HK-2 (cell line): ENCODE measurements around the gene RUNX3.
"Not testable (repeated sequence)": the region's sequence is repeated elsewhere in the genome, so short reads cannot be mapped to it uniquely, and the experiment has no call there.

Experiments used
- DNase-seq: peaks from one replicate; pipeline ENCODE4 v3.0.0-alpha.2; 2018; ENCODE audit not compliant: unreplicated experiment

Gene RUNX3

DNA sequence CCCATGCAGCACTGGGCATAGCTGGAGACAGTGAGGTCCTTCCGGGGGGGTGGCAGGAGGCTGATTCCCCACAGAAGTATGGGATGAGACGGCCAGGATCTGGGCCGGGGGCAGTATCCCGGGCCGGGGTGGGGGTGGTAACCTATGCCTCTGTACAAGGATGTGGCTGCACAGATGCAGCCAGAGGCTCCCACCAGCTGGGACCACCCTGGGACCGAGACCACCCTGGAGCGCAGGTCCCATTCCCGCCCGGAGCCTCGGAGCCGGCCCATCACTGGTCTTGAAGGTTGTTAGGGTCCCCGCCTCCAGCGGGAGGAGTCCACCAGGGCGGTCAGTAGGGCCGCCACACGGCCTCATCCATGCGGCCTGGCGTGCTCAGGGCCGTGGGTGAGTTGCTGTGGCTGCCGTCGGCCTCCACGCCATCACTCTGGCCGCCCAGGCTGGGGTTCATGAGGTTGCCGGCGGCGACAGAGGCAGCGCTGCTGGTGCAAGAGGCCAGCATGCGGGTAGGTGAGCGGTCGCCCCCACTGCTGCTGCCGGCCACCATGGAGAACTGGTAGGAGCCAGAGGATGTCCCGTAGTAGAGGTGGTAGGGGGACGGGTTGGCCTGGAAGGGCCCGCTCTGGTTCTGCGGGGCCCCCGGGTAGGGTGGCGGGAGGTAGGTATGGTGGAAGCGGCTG lies 28.1 kb downstream of the RUNX3 start:
- DNase-seq, result no peak

DNA sequence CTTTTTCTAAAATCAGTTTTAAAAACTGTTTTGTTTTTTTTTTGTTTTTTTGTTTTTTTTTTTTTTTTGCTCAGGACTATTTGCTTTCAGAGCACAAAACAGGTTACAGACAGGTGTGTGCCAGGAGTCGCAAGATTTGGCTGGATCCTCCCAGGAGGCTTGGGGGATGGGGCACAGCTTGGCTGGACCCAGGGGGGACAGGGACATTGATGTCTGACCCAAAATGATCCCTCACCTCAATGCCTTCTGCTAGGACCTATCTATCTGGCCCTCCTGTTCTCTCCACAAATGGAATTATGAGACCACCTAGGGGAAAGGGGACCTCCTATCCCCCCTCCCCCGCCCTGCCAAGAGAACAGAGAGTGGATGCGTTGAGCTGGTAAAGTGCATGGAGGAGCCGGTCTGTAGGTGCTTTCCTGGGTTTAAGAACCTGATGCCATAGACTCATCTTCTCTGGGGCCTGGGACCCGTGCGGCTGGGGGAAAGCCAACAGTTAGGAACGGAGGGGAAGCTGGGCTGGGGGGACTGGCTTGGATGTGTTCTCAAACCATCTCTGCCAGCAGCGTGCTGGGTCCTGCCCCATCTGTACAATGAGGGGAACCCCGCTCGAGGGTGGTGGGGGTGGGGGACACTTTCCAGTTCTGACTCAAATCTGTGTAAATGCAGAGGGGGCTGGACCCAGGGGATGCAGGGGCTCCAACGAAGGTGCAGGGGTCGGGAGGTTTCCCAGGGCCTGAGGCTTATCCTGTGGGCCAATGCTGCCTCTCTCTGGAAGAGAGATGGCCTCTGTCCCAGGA lies 28.9 kb downstream of the RUNX3 start:
- DNase-seq, result no peak

DNA sequence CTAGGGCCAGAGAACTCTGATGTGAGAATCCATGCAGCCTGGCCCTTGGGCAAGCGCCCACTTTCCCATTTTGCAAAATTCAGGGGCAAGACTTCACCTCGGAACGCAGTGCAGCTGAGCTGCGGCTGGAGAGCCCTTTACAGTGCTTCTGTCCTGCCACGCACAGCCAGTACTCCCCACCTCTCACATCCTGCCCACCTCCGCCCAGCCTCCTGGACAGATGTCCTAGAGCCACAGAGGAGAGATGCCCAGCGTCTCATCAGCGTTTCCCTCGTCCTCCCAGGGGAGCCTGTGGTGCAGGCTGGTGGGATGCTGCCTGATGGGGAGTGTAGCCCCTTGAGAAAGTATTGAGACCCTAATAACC lies 29.6 kb downstream of the RUNX3 start:
- no peak for DNase-seq

DNA sequence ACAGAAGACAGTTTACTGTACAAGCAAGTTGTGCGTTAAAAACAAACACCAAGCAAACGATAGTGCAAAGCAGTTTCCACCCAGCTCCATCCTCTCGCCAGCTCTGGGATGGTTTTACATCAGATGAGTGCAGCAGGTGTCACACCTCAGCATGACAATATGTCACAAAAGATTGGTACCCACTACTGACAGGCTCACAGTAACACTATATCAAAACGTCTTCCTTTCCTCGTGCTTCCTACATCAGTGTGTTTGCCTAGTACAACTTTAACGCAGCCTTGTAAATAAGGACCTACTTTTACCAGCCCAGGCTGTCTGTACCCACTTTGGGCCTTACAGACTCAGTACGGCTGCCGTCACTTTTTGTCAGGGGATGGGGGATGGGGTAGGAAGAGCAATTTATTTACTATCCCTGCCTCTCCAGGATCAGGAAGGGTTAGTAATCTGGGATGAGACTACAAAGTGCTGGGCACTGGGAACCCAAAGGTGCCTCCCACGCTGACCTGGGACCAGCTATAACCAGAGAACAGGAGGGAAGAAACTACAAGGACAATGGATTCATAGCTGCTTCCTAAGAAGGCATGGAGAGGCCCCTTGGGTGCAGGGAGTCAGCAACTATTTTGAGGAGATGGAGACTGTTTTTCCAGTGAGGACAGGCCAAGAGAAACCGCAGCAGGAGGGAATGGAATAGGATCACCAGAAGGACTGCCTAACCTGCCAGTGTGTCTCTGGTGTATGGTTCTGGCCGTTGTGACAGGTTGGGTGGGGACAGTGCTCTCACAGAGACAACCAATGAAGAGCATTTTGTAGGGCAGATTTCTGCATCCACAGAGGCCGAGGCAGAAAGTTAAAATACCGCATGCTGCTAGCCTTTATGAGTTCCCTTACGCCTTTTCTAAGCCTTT lies 30.2 kb downstream of the RUNX3 start:
- DNase-seq, result no peak

DNA sequence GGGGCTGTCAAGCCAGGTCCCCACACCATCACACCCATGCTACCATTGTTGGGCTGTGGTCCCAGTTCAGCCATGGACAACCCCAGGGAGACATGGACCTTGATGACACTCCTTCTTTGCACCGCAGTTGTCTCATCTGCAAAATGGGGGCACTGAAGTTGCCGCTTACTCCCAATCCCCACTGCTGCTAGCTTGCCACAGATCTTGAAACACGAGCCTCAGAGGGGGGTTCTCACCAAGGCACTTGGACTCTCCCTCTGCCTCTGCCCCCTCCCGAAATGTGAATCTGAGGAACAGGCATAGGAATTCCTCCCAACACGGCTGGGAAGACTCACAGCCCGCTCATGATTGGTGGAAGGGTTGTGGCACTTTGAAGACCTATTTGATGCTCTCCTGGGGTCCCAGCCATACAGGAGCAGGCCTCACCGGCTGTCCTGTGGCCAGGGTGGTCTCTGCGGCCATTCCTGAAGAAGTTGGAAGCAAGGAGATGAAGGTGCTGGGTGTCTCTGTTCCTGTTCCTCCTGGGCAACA lies 31.1 kb downstream of the RUNX3 start:
- DNase-seq, result no peak

DNA sequence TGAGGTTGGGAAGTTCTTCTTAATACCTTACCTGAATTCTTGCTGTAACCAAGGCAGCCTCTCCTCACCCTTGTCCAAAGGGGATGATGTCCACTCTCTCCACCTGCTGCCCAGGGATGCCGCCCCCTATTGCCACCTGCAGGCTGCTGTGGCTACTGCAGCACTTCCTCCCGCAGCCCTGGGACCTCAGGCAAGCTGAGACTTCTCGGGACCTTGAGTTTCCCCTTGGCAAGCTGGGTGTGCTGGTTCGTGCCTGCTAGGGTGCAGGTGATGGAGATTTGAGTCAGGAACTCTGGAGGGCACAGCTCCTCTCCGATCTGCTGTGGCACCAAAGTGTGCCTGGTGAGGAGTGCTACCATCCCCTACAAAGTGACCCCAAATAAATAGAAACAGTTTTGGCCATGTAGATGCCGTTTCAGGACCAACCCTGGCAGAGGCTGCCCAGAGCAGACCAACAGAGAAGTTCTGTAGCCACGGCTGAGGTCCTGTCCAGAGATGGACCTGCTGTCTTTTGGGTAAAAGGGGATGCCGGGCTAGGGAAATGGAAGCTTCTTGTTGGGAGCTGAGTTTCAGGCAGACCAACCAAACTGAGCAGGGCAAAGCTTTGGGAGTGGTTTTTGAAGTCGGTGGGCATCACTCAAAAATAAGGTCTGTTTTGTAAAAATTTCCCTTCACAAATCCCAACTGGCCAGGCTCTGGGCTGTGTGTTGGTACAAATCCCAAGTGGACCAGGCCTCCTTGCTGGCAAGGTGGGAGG lies 31.7 kb downstream of the RUNX3 start:
- no peak for DNase-seq

DNA sequence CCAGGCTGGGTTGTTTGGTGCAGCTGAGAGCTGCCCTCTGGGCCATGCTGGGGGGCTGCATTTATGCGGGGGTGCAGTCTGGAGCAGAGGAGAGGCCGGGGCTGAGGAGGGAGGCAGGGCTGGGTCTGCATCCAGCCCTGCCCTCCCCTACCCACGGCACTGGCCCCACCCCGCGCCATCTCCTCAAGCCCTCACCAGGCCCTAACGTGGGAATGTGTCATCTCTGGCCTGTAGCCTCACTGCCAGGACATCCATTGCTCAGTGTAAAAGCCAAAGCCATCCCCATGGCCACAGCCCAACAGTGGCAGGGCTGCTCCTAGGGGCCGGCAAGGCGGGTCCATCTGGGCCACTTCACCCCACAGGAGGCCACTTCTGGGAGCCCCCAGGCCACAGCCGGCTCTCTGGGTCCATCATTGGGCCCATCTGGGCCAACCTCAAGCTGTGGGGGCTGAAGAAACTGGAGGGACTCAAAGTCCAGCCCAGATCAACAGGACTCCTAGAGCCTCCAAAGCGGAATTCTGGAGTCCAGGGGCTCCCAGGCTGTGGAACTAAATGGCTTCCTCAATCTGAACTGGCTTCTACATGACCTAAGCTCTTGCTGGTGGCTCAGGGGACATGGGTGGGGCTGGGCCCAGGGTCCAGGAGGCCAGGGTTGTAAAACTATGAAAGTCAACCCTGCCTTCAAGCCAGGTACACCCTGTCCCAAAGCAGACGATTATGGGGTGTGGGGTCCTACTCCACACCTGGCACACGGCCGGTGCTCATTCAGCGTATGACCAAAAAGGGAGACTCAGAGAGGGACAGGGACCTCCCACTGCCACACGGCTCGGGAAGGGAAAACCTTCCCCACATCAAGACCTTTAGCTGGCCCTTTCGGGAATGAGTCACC lies 32.6 kb downstream of the RUNX3 start:
- no peak for DNase-seq

DNA sequence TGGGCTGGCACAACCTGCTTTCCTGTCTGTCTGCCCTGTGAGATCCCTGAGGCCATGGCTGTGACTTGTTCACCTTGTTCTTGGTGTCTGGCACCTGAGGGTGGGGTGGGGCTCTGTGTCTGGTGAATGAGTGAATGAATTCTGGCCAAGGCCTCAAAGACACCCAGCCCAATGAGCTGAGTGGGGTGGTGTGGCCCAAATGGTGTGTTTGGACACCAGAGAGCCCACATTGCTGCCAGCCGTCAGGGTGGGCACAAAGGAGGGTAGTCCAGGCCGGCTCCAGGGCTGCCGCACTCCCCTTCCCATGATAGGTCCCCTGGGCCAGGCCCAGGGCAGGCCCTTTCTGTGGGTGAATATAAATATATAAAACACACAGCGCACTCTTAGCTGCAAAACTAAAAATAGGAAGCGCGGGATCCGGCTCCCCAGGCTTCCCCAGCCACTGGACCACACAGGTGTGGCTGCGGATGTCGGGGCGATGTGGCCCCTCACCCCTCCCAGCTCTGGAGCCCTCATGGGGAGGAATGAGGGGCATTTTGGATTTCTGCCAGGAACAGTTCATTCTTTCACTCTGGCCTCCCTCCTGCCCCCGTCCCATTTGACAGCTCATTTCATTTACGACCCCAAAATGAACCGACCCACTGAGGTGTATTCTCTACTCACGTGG lies 33.3 kb downstream of the RUNX3 start:
- DNase-seq, result no peak

DNA sequence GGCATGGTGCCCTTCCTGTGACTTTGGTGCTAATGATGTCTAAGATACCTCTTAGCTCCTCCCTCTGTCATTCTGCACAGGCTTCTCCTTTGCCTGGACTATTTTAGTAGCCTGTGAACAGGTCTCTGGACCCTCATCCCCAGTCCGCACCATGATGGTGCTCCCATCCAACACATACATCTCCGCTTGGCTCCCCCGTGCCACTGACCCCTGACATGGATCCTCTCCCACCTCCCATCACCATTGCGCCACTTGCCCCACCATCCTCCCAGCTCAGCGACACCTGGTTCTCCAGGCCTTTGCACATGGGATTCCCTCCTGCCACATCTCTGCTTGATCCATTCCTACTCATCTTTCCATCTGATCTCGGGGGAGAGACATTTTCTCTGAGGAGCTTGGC lies 33.9 kb downstream of the RUNX3 start:
- no peak for DNase-seq

DNA sequence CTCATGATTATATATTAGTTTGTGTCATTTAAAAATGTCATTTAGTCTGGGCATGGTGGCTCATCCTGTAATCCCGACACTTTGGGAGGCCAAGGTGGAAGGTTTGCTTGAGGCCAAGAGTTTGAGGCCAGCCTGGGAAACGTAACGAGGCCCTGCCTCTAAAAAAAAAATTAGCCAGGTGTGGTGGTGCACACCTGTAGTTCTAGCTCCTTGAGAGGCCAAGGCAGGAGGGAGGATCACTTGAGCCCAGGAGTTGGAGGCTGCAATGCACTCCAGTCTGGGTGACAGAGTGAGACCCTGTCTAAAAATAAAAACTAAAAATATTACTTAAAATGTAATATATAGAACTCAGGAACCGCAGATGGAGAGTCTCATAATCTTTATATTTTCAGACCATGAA lies 34.6 kb downstream of the RUNX3 start:
- no peak for DNase-seq

DNA sequence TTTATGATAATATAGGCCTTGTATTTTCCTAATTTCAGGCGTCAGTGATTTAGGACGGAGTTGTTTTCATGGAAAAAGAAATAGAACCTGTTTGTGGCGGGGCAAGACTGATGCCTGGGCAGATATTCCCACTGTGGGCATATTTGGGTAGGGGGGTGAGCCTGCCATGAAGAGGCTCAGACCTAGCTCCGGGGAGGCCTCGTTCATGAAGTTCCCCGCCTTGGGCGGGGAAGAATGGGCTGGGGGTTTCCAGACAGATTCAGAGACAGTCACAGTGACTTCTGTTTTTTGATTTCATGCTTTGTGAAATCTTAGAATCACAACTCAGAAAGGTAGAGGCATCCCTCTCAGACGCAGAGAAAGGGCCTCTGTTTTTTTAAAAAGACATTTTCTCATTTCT lies 36.1 kb downstream of the RUNX3 start:
- DNase-seq, result no peak

DNA sequence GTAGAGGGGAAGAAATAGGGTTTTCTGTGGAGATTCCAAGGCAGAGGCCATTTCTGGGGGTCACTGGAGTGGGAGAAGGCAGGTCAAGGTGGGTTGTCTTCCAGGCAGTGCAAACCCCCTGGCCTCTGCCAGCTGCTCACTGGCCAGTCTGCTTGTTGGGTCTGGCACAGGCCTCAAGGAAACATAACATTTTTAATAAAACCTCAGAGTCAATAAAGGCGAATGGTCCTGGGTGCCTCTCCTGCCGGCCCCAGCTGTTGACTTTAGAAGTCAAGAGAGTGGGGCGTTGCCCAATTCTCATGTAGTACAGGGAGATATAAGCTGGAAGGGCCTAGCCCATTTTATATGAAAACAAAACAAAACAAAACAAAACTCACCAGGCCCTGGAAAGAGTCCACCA lies 36.6 kb downstream of the RUNX3 start:
- DNase-seq, result no peak

DNA sequence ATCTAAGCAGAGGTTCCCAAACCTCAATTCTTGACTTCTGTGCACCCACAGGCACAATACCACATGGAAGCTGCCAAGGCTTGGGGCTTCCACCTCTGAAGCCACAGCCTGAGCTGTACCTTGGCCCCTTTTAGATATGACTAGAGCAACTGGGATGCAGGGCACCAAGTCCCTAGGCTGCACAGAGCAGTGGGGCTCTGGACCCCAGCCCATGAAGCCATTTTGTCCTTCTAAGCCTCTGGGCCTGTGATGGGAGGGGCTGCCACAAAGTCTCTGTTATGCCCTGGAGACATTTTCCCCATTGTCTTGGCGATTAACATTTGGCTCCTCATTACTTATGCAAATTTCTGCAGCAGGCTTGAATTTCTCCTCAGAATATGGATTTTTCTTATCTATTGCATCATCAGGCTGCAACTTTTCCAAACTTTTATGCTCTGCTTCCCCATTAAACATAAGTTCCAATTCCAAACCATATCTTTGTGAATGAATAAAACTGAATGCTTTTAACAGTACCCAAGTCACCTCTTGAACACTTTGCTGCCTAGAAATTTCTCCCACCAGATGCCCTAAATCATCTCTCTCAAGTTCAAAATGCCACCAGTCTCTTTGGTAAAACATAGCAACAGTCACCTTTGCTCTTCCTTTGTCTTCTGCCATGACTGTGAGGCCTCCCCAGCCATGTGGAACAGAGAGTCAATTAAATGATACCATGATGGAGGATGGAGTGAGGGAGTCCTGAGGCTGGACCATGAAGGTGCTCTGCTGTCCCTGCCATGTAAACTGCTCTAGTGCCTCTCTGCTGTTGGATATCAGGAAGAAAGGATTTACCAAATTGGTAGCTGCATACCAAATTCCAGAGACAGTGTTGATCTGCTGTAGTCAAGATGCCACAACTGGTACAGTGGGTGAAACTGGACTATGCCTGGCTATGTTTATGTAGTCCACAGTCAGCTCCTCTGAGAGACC lies 37.6 kb downstream of the RUNX3 start:
- DNase-seq, result no peak

DNA sequence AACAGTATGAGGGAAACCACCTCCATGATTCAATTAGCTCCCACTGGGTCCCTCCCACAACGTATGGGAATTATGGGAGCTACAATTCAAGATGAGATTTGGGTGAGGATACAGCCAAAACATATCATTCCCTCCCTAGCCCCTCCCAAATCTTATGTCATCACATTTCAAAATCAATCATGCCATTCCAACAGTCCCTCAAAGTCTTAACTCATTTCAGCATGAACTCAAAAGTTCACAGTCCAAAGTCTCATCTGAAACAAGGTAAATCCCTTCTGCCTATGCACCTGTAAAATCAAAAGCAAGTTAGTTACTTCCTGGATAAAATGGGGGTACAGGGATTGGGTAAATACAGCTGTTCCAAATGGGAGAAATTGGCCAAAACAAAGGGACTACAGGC lies 38.7 kb downstream of the RUNX3 start:
- DNase-seq, result not testable (repeated sequence)

DNA sequence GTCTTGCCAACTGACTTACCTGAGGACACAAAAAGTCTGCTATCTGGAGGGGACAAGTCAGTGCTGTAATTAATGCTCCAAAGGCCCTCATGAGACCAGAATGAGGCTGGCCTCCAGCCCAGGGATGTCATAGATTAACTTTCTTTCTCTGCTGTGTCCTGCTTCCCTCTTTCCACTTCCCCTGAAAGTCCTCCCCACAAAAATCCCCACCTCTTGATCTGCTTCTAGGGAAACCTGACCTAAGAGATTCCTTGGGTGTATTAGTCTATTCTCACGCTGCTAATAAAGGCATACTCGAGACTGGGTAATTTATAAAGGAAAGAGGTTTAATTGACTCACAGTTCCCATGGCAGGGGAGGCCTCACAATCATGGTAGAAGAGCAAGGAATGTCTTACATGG lies 39.2 kb downstream of the RUNX3 start:
- DNase-seq, result no peak

DNA sequence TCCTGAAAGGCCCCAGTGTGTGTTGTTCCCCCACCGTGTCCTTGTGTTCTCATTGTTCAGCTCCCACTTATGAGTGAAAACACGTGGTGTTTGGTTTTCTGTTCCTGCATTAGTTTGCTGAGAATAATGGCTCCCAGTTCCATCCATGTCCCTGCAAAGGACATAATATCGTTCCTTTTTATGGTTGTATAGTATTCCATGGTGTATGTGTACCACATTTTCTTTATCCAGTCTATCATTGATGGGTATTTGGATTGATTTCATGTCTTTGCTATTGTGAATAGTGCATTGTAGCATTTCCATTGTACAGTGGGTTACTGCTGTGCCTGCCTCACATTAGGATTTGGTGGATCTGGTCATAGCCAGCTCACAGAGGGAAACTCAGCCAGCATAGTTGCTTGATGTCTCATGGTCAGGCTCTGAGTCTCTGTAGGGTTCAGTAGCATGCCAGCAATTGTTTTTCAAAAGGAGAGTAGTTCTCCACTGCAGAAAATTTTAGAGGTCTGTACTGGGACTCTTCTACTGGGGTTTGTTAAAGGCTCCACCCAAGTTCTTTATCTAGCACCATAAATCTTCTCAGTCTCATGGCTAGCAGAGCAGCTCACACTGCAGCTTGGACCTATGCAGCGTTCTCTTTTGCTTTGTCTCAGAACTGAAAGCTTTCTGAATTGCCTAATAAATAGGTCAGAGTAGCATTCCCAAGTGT lies 41.0 kb downstream of the RUNX3 start:
- no peak for DNase-seq

DNA sequence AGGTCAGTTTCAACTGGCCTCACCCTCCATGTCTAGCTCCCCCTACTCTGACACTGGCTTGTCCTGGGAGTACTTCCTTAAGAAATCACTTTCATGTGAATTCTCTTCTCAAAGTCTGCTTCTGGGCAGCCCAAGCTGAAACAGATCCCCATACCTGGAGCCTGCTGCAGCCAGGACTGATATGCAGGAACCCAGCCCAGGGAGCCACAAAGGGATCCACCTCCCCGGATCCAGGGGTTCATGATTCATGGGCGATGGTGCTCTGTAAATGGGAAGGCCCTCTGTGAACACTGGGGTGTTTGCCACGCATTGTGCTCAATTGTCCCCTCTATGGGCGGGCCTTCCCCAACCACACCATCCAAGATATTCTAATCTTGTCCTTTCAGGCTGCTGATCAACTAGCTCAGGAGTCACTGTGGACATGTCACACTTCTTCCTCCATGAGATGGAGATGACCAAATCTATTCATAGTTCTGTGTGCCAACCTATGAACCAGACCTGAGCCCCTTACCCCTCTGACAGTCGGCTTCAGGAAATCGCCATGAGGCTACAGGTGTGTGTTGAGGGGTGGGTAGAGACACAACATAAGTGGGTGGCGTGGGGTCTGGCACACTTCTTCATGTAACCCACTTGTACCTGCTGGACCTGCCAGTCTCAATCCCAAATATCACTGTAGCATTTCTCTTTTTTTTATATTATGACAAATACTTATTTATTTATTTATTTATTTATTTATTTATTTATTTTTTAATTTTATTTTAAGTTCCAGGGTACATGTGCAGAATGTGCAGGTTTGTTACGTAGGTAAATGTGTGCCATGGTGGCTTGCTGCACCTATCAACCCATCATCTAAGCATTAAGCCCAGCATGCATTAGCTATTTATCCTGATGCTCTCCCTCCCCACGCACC lies 41.8 kb downstream of the RUNX3 start:
- no peak for DNase-seq
